ACHN (cell line): ENCODE results near the gene AMBRA1.

Source experiments
- DNase-seq: peaks from one replicate; pipeline ENCODE4 v3.0.0-alpha.2; 2015
- in situ Hi-C: cut with HindIII; loops from 2 replicates; pipeline ENCODE4 v1.10.0; 2017; ENCODE audit warnings: low sequenced_read_pairs, low pct_ligation_motif_present, low pct_unique_long_range_greater_than_20kb

Gene AMBRA1

GRCh38 chr11:46551261-46551660, 42.6 kb downstream of the AMBRA1 start:
- in situ Hi-C loops: no loop called here
- DNase-seq: no peak

GRCh38 chr11:46547579-46547978, 46.2 kb downstream of the AMBRA1 start:
- in situ Hi-C loops: no loop called here

DNA sequence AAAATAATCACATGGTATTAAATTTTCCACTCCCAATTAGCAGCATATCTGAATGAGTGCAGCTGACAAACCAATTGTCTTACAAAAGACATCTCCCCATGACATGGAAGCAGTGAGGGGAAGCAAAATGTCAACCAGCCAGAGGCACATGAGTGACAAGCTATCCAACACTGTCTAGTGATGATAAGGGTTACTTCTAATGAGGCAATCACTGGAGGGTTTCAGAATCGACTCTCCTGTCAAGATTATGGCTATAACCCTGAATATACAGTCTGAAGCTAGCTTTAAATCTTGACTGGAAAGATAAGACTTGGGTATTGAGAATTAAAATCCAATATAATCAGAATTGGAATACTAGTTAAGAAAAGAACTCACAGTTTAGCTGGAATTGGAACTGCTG, 50.3 kb downstream of the AMBRA1 start:
- no peak for DNase-seq
- in situ Hi-C loops: no loop called here

More at GRCh38 chr11:46547579-46547978, 46.2 kb downstream of the AMBRA1 start:
- no peak for DNase-seq

GRCh38 chr11:46541593-46542371, 52.0 kb downstream of the AMBRA1 start:
- in situ Hi-C loops: no loop called here
- DNase-seq: no peak

DNA sequence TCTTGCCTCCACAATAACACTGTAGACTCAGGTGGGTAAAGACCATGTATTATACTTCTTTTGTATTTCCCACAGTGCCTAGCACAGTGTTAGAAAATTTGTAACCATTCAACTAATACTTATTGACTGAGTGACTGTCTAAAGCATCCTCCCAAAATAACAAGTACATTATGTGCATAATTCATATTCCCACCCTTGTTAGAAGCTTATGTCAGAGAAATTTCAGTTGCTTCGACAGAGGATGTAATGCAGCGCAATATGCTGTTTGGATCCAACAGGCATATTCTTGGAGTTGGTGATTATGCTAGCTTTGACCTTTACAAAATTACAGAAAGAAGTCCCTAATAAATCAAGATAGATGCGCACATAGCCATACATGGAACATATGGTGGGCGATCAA, 53.0 kb downstream of the AMBRA1 start:
- in situ Hi-C loops: no loop called here
- DNase-seq: no peak

GRCh38 chr11:46537537-46538295, 56.1 kb downstream of the AMBRA1 start:
- DNase-seq: peak; percentile 68
- in situ Hi-C loops: no loop called here

DNA sequence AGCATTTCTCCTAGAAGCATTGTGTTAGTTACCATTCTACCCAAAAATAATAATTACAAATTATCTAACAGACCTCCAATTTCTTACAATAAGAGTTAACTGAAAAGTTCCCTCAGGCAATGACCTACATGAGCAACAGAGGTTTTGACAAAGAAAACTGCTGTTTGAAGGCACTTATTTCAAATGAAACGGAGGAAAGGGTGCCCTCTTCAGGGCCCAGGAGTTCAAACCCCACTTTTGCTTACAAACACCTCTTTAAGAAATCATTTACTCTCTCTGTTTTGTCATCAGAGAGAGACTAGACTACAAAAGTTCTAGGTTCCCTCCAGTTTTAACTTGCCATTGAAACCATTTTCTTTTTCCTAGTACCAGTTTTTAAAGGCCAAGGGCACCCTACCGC, 56.7 kb downstream of the AMBRA1 start:
- peak; percentile 40 for DNase-seq
- in situ Hi-C loops: no loop called here

- in situ Hi-C loops: no loop called here
These were observed 58.1 kb downstream of the AMBRA1 start for GRCh38 chr11:46535688-46536087.

GRCh38 chr11:46534711-46535110, 59.1 kb downstream of the AMBRA1 start:
- DNase-seq: no peak
- in situ Hi-C loops: no loop called here

More at GRCh38 chr11:46535688-46536087, 58.1 kb downstream of the AMBRA1 start:
- no peak for DNase-seq

DNA sequence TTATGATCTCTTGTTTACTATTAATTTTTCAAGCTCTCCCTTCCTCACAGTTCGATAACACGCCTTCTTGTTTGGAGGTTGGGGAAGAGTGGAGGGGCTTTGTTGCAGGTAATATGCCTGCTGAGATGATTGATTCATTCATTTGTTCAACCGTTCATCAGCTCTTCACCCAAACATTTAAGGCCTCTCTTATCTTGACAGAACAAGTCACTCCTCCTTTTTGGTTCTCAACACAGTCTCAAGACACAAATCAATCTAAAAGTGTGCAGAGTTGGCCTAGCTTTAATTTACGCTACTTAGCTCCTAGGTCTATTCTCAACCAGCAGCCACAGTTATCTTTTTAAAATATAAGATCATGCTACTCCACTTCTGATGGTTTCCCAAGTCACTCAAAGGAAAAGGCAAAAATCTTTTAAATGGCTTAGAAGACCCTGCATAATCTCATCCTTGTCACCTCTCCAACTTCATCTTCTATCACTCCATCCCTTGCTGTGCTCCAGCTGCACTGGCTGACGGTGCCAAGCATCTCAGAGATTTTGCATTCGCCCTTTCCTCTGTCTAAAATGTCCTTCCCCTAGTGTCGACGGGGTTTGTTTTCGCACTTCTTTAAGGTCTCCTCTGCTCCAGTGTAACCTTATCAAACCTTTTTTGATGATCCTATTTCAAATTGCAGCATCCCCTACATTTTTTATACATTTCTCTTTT, 60.3 kb downstream of the AMBRA1 start:
- DNase-seq: no peak
- in situ Hi-C loops: no loop called here

DNA sequence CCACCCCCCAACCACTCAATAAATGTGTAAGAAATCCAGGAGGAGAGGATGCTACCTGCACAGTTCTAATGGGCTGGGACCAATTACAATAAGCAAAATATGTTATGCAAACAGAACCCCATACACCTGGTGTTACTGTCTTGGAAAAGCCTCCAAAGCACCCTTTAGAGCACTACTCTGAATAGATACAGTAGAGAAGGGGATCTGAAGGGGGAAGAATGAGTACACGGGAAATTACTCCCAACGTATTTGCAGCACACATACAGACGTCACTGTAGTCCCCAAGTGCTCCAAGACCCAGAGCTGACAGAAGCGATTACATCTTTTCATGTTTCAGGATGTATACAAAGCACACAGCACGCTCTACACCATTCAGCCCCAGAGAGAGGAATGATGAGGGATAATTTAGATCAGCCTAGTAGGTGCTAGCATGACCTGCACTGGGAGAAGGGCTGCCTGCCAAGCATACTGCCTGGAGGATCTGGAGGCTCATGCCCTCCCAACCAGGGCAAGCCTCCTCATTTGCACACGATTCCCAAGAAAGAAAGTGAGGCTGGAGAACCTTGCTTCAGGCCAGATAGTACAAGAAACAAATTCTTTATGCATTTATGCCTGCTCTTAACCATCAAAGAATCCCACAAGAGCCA, 63.8 kb downstream of the AMBRA1 start:
- no peak for DNase-seq
- in situ Hi-C loops: no loop called here

DNA sequence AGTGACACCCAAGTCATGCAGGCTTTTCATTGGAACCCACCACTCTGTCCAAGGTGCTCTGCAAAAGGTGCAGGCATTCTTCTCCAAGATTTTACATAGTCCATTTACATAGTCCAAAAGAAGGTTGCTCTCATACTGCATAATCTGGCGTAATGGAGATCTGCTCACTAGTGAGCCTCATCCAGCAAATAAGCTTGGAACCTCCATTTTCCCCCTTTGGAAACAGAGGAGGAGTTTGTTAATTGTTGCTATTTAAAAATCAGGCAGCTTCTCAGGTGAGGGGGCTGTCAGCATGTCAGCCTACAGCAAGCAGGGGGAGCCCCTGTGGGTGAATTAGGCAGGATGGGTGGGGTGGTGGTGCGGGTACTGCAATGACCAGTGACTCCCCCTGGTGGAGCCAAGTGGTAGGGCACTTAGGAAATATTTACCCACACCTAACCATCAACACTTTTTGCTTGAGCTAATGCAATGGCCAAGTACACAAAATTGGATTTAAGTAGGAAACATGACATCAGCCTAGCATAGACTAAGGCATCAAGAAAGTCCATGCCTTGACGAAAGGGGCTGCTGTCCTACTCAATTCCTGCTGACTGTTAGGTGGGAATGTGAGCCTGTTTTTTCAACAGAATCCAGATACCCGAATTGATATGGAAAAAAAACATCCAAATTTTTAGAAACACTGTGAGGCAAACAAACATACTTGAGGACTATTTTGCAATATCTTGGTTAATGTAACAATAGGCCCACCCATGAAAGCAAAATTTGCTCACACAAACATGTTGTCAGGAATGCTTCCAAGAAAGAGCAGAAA, 64.5 kb downstream of the AMBRA1 start:
- in situ Hi-C loops: no loop called here
- peak; percentile 57 for DNase-seq

GRCh38 chr11:46528445-46529094, 65.3 kb downstream of the AMBRA1 start:
- in situ Hi-C loops: no loop called here
- no peak for DNase-seq

GRCh38 chr11:46527591-46528130, 66.2 kb downstream of the AMBRA1 start:
- DNase-seq: no peak
- in situ Hi-C loops: no loop called here

DNA sequence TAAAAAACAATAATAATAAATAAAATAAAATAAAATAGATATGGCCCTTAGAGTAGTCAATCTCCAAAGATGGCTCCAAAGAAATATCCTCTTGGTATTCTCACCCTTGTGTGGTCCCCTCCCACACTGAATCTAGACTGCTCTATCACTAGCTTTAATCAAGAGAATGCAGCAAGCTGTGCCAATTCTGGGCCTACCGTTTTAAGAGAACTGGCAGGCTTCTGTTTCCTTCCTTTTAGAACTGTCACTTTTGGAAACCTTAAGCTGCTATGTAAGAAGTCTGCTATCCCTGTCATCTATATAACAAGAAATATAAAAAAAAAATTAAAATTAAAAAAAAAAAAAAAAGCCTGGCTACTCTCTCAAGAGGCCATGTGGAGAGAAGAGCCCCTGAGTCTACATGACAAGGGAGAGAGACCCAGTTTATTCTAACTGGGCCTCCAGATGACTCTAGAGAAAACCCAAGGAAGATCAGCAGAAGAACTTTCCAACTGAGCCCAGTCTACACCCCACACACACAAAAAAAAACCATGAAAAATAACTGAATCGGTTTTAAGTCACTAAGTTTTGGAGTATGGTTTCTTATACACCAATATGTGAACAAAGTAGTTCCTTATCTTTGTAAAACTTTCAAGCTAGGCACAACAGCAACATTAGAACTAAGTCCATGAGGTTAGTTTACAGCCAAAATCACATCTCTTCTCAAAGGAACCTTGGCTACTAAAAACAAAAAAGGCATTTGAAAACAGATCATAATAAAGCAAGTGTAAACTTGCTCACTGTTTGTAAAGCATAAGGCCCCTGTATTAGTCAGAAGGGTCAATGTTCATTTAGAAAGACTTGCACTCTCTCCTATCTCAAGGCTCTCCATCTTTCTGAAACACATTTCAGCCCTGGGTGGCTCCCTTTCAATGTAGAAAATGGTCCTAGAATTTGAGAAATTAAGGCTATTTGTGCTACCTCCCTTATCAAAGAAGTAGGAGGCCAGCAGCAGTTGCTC, 67.3 kb downstream of the AMBRA1 start:
- DNase-seq: no peak
- in situ Hi-C loops: no loop called here

GRCh38 chr11:46524201-46524770, 69.5 kb downstream of the AMBRA1 start:
- in situ Hi-C loops: no loop called here
- no peak for DNase-seq
